WI38 (cell line): ENCODE measurements around the gene WDR20.

Experiments
- H3K4me3 ChIP-seq: 2 replicates; pipeline ENCODE4 v1.5.1; 2011; ENCODE audit warnings: low read depth, mild to moderate bottlenecking, control low read depth, low read length
- CTCF ChIP-seq: IDR thresholded peaks from 2 replicates; pipeline ENCODE4 v1.5.1; 2012; ENCODE audit warnings: low read depth, mild to moderate bottlenecking, control low read depth, low read length

Gene WDR20

GRCh38 chr14:102252834-102253801 is 113.4 kb downstream of the WDR20 start:
- TF ChIP-seq CTCF: no peak
- H3K4me3 ChIP-seq: no peak overlapping the region

DNA sequence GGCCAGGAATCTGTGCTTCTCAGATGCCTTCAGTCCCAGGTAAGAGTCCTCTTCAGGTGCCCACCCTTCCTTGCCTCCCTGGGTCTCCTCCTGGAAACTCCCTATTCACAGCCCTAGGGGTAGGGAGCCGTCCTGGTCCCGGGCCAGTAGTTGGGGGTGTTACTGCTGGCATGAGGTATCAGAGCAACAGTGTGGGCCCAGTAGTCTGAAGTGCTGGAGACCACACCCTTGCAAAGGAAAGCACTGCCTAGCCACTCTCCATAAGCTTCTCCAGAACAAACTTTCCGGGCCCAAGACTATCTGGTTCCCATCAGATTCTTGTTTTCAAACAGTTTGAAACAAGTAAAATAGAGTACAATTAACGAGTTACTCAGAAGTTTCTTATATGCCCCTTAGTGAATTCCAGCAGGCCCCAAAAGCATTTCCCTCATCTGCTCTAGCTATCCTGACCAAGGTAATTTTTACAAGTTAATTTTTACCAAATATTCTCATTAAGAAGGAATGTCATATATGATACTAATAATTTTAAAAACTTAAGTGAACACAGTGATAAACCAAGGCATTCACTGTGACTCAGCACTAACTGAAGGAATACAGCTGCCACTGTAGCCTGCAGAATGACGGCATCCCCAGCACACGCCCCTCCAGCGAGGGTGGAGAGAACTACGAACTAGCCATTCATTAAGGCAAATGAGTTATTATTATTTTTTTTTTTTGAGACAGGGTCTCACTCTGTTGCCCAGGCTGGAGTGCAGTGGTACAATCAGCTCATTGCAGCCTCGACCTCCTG is 115.9 kb downstream of the WDR20 start:
- no peak for TF ChIP-seq CTCF
- no peak overlapping the region for H3K4me3 ChIP-seq

- no peak overlapping the region for H3K4me3 ChIP-seq
- TF ChIP-seq CTCF: no peak
Observed at GRCh38 chr14:102256716-102257115, 117.0 kb downstream of the WDR20 start.

DNA sequence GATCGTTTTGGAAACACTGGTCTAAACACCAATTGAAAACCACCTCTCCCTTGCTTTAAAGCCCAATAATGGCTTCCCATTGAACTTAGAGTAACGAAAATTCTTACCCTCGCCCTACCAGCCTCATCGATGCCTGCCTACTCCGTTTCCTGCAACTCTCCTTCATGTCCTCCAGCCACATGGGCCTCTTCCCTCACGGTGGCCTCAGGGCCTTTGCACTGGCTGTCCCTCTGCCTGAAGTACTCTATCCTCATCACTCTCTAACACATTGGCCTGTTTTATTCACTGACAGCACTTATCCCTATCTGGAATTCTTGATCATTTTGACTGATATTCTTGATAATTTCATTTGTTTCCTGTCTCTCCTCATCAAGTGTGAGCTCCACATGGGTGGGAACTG is 118.4 kb downstream of the WDR20 start:
- no peak for TF ChIP-seq CTCF
- H3K4me3 ChIP-seq: no peak overlapping the region
